ENCODE data around the gene TMEM11. TPM values are rescaled to one million over a fixed set of nuclear protein-coding genes. Genes with fewer than 3 reads are reported as not detected.

Gene TMEM11
- total RNA-seq, 2 donors from 2014 or later, result 26.3 to 28.0 TPM

- WGBS, 2 experiments (ENCODE audit: insufficient coverage in 1 of 2, insufficient read length in 1 of 2), result 90 to 92% methylated on average over 4 of the region's 4 CpGs
- Histone ChIP-seq H3K27ac (ENCODE audit: low read depth, low read length) (no peak overlapping the region), H3K27me3 (ENCODE audit: control insufficient read depth, insufficient read depth, low read length, poor library complexity, severe bottlenecking) (no peaks in the 10 kb centered on the region), H3K9ac (ENCODE audit: extremely low read depth, low read length, poor library complexity, severe bottlenecking) (no peak overlapping the region), H3K4me3 (ENCODE audit: low read length) (no peak overlapping the region), H3K4me1 (ENCODE audit: control insufficient read depth, insufficient read depth, low read length) (peaks cover 5% of the 10 kb centered on the region), H3K36me3 (ENCODE audit: control insufficient read depth, insufficient read depth, low read length) (peaks cover 17% of the 10 kb centered on the region), H3K9me3 (ENCODE audit: control insufficient read depth, low read length) (no peaks in the 10 kb centered on the region)
- no peak overlapping the region for H3K4me3 Mint-ChIP-seq
- TF ChIP-seq, protein P1, sequence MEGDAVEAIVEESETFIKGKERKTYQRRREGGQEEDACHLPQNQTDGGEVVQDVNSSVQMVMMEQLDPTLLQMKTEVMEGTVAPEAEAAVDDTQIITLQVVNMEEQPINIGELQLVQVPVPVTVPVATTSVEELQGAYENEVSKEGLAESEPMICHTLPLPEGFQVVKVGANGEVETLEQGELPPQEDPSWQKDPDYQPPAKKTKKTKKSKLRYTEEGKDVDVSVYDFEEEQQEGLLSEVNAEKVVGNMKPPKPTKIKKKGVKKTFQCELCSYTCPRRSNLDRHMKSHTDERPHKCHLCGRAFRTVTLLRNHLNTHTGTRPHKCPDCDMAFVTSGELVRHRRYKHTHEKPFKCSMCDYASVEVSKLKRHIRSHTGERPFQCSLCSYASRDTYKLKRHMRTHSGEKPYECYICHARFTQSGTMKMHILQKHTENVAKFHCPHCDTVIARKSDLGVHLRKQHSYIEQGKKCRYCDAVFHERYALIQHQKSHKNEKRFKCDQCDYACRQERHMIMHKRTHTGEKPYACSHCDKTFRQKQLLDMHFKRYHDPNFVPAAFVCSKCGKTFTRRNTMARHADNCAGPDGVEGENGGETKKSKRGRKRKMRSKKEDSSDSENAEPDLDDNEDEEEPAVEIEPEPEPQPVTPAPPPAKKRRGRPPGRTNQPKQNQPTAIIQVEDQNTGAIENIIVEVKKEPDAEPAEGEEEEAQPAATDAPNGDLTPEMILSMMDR (conservative IDR thresholded peaks at IDR 0.05), result no peak
- H3K27me3 Mint-ChIP-seq (ENCODE audit: insufficient read depth), result no peaks in the 10 kb centered on the region
- no peaks in the 10 kb centered on the region for H3K36me3 Mint-ChIP-seq (ENCODE audit: low read depth)
- no peaks in the 10 kb centered on the region for H3K9me3 Mint-ChIP-seq
- peak overlapping the region; percentile 71 for H3K27ac Mint-ChIP-seq
- no peak for DNase-seq
- H3K4me1 Mint-ChIP-seq, result peaks cover 2% of the 10 kb centered on the region
Measured at GRCh38 chr17:21248500-21248899, 34.5 kb upstream of the TMEM11 start.

- Histone ChIP-seq H3K36me3 (ENCODE audit: control insufficient read depth, insufficient read depth, low read length) (peaks cover 17% of the 10 kb centered on the region), H3K4me3 (ENCODE audit: low read length) (no peak overlapping the region), H3K27ac (ENCODE audit: low read depth, low read length) (no peak overlapping the region), H3K9ac (ENCODE audit: extremely low read depth, low read length, poor library complexity, severe bottlenecking) (no peak overlapping the region), H3K4me1 (ENCODE audit: control insufficient read depth, insufficient read depth, low read length) (peaks cover 5% of the 10 kb centered on the region), H3K27me3 (ENCODE audit: control insufficient read depth, insufficient read depth, low read length, poor library complexity, severe bottlenecking) (no peaks in the 10 kb centered on the region), H3K9me3 (ENCODE audit: control insufficient read depth, low read length) (no peaks in the 10 kb centered on the region)
- TF ChIP-seq, protein P1 (conservative IDR thresholded peaks at IDR 0.05), result no peak
- DNase-seq, result no peak
- H3K4me1 Mint-ChIP-seq, result peaks cover 2% of the 10 kb centered on the region
- H3K36me3 Mint-ChIP-seq (ENCODE audit: low read depth), result no peaks in the 10 kb centered on the region
- no peaks in the 10 kb centered on the region for H3K27me3 Mint-ChIP-seq (ENCODE audit: insufficient read depth)
- 87 to 94% methylated on average over 9 to 12 of the region's 12 CpGs for WGBS, 2 experiments (ENCODE audit: insufficient coverage in 1 of 2, insufficient read length in 1 of 2)
- no peak overlapping the region for H3K4me3 Mint-ChIP-seq
- H3K9me3 Mint-ChIP-seq, result no peaks in the 10 kb centered on the region
- no peak overlapping the region for H3K27ac Mint-ChIP-seq
Measured at GRCh38 chr17:21247552-21248258, 33.7 kb upstream of the TMEM11 start.

GRCh38 chr17:21246698-21247097, 32.7 kb upstream of the TMEM11 start:
- H3K9ac ChIP-seq (ENCODE audit: extremely low read depth, low read length, poor library complexity, severe bottlenecking), result no peak overlapping the region
- TF ChIP-seq, protein P1 (conservative IDR thresholded peaks at IDR 0.05), result no peak
- H3K4me3 ChIP-seq (ENCODE audit: low read length), result no peak overlapping the region
- Mint-ChIP-seq H3K9me3 (no peaks in the 10 kb centered on the region), H3K4me3 (no peak overlapping the region), H3K36me3 (ENCODE audit: low read depth) (no peaks in the 10 kb centered on the region), H3K4me1 (no peaks in the 10 kb centered on the region), H3K27me3 (ENCODE audit: insufficient read depth) (no peaks in the 10 kb centered on the region), H3K27ac (no peak overlapping the region)
- peaks cover 21% of the 10 kb centered on the region for H3K36me3 ChIP-seq (ENCODE audit: control insufficient read depth, insufficient read depth, low read length)
- peaks cover 5% of the 10 kb centered on the region for H3K4me1 ChIP-seq (ENCODE audit: control insufficient read depth, insufficient read depth, low read length)
- DNase-seq, result no peak
- H3K27me3 ChIP-seq (ENCODE audit: control insufficient read depth, insufficient read depth, low read length, poor library complexity, severe bottlenecking), result no peaks in the 10 kb centered on the region
- no peak overlapping the region for H3K27ac ChIP-seq (ENCODE audit: low read depth, low read length)
- WGBS, 2 experiments (ENCODE audit: insufficient coverage in 1 of 2, insufficient read length in 1 of 2), result 89 to 100% methylated on average over 2 to 4 of the region's 4 CpGs
- H3K9me3 ChIP-seq (ENCODE audit: control insufficient read depth, low read length), result no peaks in the 10 kb centered on the region
